ENCODE results near the gene R3HDM4. TPM values are rescaled to one million over a fixed set of nuclear protein-coding genes. Genes with fewer than 3 reads are reported as not detected.
A peak's percentile ranks its signal among the peaks of the same experiment; 100 is the strongest.
"Not testable (repeated sequence)": the region's sequence is repeated elsewhere in the genome, so short reads cannot be mapped to it uniquely, and the experiment has no call there.

R3HDM4 gene
- total and polyA plus RNA-seq, 10 donors: 41.0 to 175 (median 89.1) TPM

DNA sequence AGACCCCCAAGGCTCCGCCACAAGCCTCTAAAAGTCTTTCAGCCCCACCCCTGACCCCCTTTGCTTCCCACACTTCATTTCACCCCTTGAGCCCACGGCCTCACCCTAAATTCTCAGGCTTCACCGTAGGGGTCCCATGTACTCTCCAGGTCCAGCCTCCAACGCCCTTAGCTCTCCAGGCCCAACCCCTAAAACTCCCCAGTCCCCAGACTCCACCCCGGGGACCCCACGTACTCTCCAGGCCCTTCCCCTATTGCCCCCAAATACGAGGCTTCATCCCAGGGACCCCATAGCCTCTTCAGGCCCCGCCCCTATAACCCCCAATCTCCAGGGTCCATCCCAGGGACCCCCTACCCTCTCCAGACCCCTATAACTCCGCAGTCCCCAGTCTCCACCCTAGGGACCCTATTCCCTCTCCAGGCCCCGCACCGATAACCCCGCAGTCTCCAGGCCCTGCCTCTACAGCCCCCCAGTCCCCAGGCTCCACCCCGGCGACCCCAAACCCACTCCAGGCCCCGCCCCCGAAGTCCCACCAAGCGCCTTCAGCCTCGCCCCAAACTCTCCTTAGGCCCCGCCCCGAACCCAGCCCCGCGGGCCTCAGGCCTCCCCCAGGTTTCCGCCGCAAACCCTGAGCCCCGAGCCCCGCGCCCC is 20.7 kb downstream of the R3HDM4 start:
- peaks cover 0 to 54% (median 31%) of the 10 kb centered on the region in 6 donors for H3K36me3 ChIP-seq
- intact Hi-C loops (cut with DNase I; ENCODE audit: low total_unique reads): no loop called here
- DNase-seq: no peak
- peaks cover 3 to 37% (median 20%) of the 10 kb centered on the region in 6 donors for H3K4me1 ChIP-seq
- no peaks in the 10 kb centered on the region for H3K27me3 ChIP-seq (replicated peaks in 1 of 7)
- TF ChIP-seq POLR2AphosphoS5 (IDR thresholded peaks at IDR 0.05) (no peak), POLR2A (IDR thresholded peaks at IDR 0.05) (no peak)
- TF ChIP-seq, protein P1, sequence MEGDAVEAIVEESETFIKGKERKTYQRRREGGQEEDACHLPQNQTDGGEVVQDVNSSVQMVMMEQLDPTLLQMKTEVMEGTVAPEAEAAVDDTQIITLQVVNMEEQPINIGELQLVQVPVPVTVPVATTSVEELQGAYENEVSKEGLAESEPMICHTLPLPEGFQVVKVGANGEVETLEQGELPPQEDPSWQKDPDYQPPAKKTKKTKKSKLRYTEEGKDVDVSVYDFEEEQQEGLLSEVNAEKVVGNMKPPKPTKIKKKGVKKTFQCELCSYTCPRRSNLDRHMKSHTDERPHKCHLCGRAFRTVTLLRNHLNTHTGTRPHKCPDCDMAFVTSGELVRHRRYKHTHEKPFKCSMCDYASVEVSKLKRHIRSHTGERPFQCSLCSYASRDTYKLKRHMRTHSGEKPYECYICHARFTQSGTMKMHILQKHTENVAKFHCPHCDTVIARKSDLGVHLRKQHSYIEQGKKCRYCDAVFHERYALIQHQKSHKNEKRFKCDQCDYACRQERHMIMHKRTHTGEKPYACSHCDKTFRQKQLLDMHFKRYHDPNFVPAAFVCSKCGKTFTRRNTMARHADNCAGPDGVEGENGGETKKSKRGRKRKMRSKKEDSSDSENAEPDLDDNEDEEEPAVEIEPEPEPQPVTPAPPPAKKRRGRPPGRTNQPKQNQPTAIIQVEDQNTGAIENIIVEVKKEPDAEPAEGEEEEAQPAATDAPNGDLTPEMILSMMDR (IDR thresholded peaks at IDR 0.05 in 8 of 11, conservative IDR thresholded peaks at IDR 0.05 in 3 of 11): no peak
- peak overlapping the region; percentile 88 to 98 (median 95) for H3K27ac ChIP-seq
- no peaks in the 10 kb centered on the region for H3K9me3 ChIP-seq
- peak overlapping the region; percentile 77 to 93 (median 86) for H3K4me3 ChIP-seq
- WGBS, 5 donors: 4 to 9% (median 6%) methylated on average over 17 to 27 of the region's 27 CpGs

DNA sequence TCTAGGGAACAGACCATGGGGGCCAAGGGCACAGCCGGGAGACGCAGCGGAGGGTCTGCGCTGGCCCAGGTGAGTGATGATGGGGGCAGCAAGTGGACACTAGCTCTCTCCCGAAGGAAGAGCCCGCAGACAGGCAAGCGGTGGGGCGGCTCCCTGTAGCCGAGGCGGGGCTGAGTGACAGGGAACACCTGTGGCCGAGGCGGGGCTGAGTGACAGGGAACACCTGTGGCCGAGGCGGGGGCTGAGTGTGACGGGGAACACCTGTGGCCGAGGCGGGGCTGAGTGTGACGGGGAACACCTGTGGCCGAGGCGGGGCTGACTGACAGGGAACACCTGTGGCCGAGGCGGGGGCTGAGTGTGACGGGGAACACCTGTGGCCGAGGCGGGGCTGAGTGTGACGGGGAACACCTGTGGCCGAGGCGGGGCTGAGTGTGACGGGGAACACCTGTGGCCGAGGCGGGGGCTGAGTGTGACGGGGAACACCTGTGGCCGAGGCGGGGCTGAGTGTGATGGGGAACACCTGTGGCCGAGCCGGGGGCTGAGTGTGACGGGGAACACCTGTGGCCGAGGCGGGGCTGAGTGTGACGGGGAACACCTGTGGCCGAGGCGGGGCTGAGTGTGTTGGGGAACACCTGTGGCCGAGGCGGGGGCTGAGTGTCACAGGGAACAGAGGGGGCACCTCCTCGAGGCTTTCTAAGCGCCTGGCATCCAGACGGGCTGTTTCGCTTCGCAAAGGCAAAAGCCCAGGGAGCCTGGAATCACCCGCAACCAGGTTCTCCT is 21.4 kb downstream of the R3HDM4 start:
- peaks cover 0 to 54% (median 30%) of the 10 kb centered on the region in 6 donors for H3K36me3 ChIP-seq
- intact Hi-C loops (cut with DNase I; ENCODE audit: low total_unique reads); H3K9me3 ChIP-seq; H3K27me3 ChIP-seq (replicated peaks in 1 of 7); DNase-seq: not testable (repeated sequence)
- 72 to 84% (median 79%) methylated on average over 34 to 50 of the region's 50 CpGs for WGBS, 5 donors
- H3K4me3 ChIP-seq: peak overlapping the region in 7 of 8 donors; percentile 77 to 93 (median 86)
- peak overlapping the region in 5 of 8 donors; percentile 93 to 98 (median 95) for H3K27ac ChIP-seq
- peaks cover 3 to 37% (median 20%) of the 10 kb centered on the region in 6 donors for H3K4me1 ChIP-seq

DNA sequence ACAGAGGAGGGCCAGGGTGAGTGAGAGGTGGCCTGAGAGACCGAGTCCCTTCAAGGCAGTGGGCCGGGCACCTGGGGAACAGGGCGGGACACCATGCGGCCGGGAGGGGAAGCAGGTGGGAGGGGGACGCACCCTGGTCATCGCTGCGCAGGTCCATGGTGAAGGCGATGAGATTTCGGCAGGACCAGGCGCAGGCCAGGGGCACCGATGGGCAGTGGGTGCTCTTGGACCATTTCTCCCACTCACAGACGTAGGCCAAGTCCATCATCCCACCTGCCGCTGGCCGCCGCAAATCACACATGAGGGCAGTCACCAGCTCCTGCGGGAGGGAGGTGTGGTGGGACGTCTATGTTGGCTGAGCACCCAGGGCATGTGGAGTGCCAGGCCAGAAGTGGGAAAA is 22.2 kb downstream of the R3HDM4 start:
- H3K27me3 ChIP-seq (replicated peaks in 1 of 7): no peaks in the 10 kb centered on the region
- H3K4me1 ChIP-seq: peaks cover 3 to 37% (median 20%) of the 10 kb centered on the region in 6 donors
- no peak for DNase-seq
- TF ChIP-seq, protein P1 (IDR thresholded peaks at IDR 0.05 in 8 of 11, conservative IDR thresholded peaks at IDR 0.05 in 3 of 11): no peak
- TF ChIP-seq POLR2AphosphoS5 (IDR thresholded peaks at IDR 0.05): no peak
- TF ChIP-seq POLR2A (IDR thresholded peaks at IDR 0.05): no peak
- peaks cover 0 to 54% (median 32%) of the 10 kb centered on the region in 6 donors for H3K36me3 ChIP-seq
- intact Hi-C loops (cut with DNase I; ENCODE audit: low total_unique reads): no loop called here
- H3K9me3 ChIP-seq: no peaks in the 10 kb centered on the region
- 92 to 98% (median 93%) methylated on average over 18 of the region's 18 CpGs for WGBS, 5 donors
- H3K27ac ChIP-seq: peak overlapping the region in 1 of 8 donors; percentile 9
- H3K4me3 ChIP-seq: no peak overlapping the region

DNA sequence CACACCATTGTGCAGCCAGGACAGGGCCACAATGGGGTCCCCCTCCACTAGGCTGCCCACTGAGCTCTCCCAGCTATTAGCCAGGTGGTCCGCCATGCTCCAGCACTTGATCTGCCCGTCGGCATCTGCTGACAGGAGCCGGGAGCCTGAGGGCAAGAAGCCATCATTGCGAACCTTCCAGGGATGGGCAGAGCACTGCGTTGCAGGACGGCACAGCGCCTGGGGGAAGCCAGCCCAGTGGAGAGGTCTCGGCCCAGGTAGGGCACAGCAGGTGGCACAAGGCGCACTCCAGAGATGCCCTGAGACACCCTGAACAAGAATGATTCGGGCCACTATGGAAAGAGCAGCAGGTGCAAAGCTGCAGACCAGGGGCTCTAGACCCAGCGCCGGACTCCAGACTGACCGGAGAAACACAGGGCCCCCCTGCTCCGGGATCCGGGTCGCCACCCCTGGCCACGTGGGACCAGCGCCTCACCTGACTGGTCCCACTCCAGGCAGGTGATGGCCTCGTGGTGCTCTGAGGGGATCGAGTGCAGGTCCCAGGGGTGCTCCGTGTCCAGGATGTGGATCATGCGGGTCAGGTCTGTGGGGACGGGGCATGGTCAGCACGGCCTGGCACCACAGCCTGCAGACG is 23.2 kb downstream of the R3HDM4 start:
- Histone ChIP-seq H3K4me1 (peaks cover 3 to 37% (median 20%) of the 10 kb centered on the region in 6 donors), H3K36me3 (peaks cover 0 to 65% (median 42%) of the 10 kb centered on the region in 6 donors), H3K27ac (no peak overlapping the region), H3K9me3 (no peaks in the 10 kb centered on the region), H3K4me3 (no peak overlapping the region), H3K27me3 (replicated peaks in 1 of 7) (no peaks in the 10 kb centered on the region)
- intact Hi-C loops (cut with DNase I; ENCODE audit: low total_unique reads): no loop called here
- WGBS, 5 donors: 92 to 96% (median 94%) methylated on average over 17 to 26 of the region's 26 CpGs
- TF ChIP-seq POLR2AphosphoS5 (IDR thresholded peaks at IDR 0.05) (peak in 1 of 3 donors; percentile 42), POLR2A (IDR thresholded peaks at IDR 0.05) (no peak)
- TF ChIP-seq, protein P1 (IDR thresholded peaks at IDR 0.05 in 8 of 11, conservative IDR thresholded peaks at IDR 0.05 in 3 of 11): no peak
- DNase-seq: no peak
